ENCODE data around the gene CTBP2. TPM values are rescaled to one million over a fixed set of nuclear protein-coding genes. Genes with fewer than 3 reads are reported as not detected.

Gene CTBP2
- total and polyA plus RNA-seq, 3 experiments from 2014 or later = 1.4 to 2.8 (median 1.8) TPM

DNA sequence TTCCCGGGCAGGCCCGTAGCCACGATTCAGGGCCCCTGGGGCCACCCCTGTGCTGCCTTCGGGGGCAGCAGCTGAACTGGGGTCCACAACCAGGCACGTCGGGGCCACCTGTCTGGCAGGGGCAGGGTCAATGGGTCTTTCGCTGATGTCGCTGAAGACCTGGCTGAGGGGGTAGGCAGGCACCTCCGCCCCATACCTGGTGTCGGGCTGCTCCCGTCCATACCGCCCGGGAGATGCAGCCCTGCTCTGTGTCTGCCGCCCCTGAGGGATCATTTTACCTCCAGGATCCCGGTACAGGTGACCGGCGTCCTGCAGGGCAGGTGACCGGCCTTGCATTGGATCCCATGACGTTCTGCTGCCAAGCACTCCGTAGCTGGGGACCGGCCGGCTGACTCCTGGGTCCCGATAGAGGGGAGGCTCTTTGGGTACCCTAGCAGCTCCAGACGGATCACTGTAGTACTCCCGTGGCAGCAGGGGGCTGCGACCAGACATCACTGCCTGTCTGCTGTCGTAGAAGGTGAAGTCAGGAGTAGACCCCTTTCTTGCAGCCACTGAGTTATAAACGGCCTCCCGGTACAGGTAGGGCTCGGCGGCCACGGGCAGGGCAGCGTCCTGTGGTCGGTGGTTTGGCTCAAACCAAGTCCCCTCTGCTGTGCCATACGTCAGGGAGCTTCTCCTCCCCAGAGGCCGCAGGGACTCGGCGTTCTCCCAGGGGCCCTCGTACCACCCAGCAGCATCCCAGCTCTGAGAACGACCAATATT, 133.2 kb downstream of the CTBP2 start:
- CTCF ChIA-PET = no interaction called here
- H3K27ac ChIP-seq (ENCODE audit: low read depth, low read length) = no peak overlapping the region
- no peaks in the 10 kb centered on the region for H3K36me3 ChIP-seq (ENCODE audit: insufficient read depth, low read length)
- no peaks in the 10 kb centered on the region for H3K4me1 ChIP-seq (ENCODE audit: insufficient read depth, low read length)
- no peaks in the 10 kb centered on the region for H3K9me3 ChIP-seq (ENCODE audit: low read length)
- no peak for DNase-seq
- Mint-ChIP-seq H3K27ac (no peak overlapping the region), H3K4me3 (no peak overlapping the region), H3K36me3 (no peaks in the 10 kb centered on the region), H3K9me3 (no peaks in the 10 kb centered on the region), H3K27me3 (peaks cover 4 to 8% of the 10 kb centered on the region in 2 donors), H3K4me1 (no peaks in the 10 kb centered on the region)
- no peaks in the 10 kb centered on the region for H3K27me3 ChIP-seq (ENCODE audit: insufficient read depth, low read length, poor library complexity, severe bottlenecking)
- POLR2A ChIA-PET = no interaction called here
- H3K4me3 ChIP-seq (ENCODE audit: low read length) = no peak overlapping the region

DNA sequence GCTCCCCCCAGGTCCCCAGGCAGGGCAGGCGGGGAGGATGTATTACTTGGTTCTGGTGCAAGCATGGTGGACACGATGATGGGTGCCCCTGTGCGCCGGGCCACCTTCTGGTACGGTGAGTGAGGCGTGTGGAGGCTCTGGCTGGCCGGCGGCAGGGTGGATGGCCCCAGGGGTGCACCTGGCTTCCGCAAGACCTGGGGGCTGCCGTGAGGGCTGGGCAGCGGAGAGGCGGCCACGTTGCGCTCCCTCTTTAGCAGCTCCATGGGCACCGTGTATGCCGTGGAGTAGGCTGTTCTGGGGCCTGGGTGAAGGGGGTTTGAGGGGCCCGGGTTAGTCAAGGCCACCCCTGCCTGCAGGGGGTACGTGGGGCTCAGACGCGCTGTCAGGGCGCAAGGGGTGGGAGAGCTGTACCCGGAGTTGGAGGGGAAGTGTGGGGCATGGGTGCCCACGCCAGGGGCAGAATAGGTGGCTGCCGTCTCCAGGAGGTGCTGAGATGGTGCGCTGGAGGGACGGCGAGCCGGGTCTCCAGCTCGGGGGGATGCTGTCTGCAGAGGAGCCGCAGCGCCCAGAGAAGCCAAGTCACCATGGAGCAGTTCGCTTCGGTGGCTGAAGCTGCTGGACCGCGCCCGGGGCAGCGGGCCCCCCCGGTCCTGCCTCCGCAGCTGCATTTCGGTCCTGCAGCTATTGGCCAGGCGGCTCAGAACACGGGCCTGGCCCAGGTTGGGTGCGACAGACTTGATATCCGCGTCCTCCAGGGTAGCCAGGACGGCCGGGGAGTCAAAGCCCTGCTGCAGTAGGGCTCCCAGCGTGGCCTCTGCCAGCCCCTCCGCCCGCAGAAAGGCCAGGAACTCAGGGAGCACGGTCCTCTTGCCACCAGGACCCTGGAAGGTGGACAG, 134.1 kb downstream of the CTBP2 start:
- Mint-ChIP-seq H3K4me3 (no peak overlapping the region), H3K27ac (no peak overlapping the region), H3K27me3 (peaks cover 0 to 5% of the 10 kb centered on the region in 2 donors), H3K9me3 (no peaks in the 10 kb centered on the region), H3K36me3 (no peaks in the 10 kb centered on the region), H3K4me1 (no peaks in the 10 kb centered on the region)
- Histone ChIP-seq H3K9me3 (ENCODE audit: low read length) (no peaks in the 10 kb centered on the region), H3K27me3 (ENCODE audit: insufficient read depth, low read length, poor library complexity, severe bottlenecking) (no peaks in the 10 kb centered on the region), H3K4me1 (ENCODE audit: insufficient read depth, low read length) (no peaks in the 10 kb centered on the region), H3K27ac (ENCODE audit: low read depth, low read length) (no peak overlapping the region), H3K4me3 (ENCODE audit: low read length) (no peak overlapping the region), H3K36me3 (ENCODE audit: insufficient read depth, low read length) (no peaks in the 10 kb centered on the region)
- ChIA-PET CTCF (no interaction called here), POLR2A (no interaction called here)
- DNase-seq = no peak

DNA sequence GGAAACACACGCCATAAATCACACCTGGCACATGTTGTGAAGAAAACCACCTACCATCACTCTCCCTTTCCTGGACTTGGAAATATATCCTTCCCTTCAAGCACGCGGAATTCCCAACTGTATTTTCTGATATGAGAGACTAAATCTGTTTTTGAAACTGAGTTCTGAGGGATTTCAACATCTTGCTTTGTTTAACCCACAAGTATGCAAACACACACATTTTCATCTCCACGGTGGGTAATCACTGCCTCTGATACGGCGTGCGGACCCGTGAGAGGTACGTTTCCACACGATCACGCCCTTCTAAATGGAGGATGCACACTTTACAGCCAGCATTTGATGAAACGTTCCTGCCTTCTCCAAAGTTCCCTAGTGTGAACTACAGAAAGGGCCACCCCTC, 135.0 kb downstream of the CTBP2 start:
- Mint-ChIP-seq H3K27me3 (peaks cover 0 to 4% of the 10 kb centered on the region in 2 donors), H3K4me3 (no peak overlapping the region), H3K9me3 (no peaks in the 10 kb centered on the region), H3K36me3 (no peaks in the 10 kb centered on the region), H3K4me1 (no peaks in the 10 kb centered on the region), H3K27ac (no peak overlapping the region)
- no peak overlapping the region for H3K27ac ChIP-seq (ENCODE audit: low read depth, low read length)
- no peaks in the 10 kb centered on the region for H3K4me1 ChIP-seq (ENCODE audit: insufficient read depth, low read length)
- no peaks in the 10 kb centered on the region for H3K9me3 ChIP-seq (ENCODE audit: low read length)
- no peaks in the 10 kb centered on the region for H3K36me3 ChIP-seq (ENCODE audit: insufficient read depth, low read length)
- POLR2A ChIA-PET = no interaction called here
- CTCF ChIA-PET = no interaction called here
- no peaks in the 10 kb centered on the region for H3K27me3 ChIP-seq (ENCODE audit: insufficient read depth, low read length, poor library complexity, severe bottlenecking)
- DNase-seq = no peak
- H3K4me3 ChIP-seq (ENCODE audit: low read length) = no peak overlapping the region

DNA sequence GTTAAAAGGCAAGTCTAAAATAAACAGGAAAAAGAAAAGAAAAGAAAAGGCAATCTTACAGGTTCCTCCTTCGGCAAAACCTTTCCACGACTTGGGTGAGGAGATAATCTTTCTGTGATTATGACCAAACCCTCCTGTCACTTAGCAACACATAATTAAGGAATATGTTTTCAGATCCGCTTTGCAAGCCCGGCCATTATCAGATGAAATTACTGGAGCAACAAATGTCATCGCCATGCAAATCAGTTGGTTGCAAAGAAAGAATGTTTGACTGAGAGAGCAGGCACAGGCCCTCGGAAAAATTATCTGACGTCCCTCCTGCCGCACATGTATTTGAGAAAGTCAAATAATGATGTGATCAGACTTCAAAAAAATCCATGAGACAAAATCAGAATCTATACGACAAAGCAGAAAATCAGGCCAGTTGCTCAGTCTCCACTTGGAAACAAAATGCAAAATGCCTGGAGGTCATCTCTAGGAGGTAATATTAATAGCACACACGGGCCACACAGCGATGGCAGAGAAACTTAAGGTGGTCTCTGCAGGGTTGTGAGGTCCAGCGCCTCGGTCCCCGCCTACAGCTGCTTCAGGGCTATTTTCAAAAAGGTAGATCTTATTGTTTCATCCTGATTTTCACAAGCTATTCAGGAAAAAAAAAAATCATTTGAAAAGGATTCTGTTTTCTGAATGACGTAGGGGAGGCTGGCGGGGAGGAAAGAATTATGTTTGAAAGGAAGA, 135.7 kb downstream of the CTBP2 start:
- Mint-ChIP-seq H3K9me3 (no peaks in the 10 kb centered on the region), H3K4me3 (peak overlapping the region in 1 of 7 donors; percentile 34), H3K27me3 (peaks cover 1 to 3% of the 10 kb centered on the region in 2 donors), H3K36me3 (no peaks in the 10 kb centered on the region), H3K27ac (no peak overlapping the region), H3K4me1 (no peaks in the 10 kb centered on the region)
- no peaks in the 10 kb centered on the region for H3K9me3 ChIP-seq (ENCODE audit: low read length)
- POLR2A ChIA-PET = no interaction called here
- no peak for DNase-seq
- CTCF ChIA-PET = no interaction called here
- no peaks in the 10 kb centered on the region for H3K27me3 ChIP-seq (ENCODE audit: insufficient read depth, low read length, poor library complexity, severe bottlenecking)
- no peak overlapping the region for H3K27ac ChIP-seq (ENCODE audit: low read depth, low read length)
- no peaks in the 10 kb centered on the region for H3K36me3 ChIP-seq (ENCODE audit: insufficient read depth, low read length)
- H3K4me3 ChIP-seq (ENCODE audit: low read length) = no peak overlapping the region
- H3K4me1 ChIP-seq (ENCODE audit: insufficient read depth, low read length) = no peaks in the 10 kb centered on the region

DNA sequence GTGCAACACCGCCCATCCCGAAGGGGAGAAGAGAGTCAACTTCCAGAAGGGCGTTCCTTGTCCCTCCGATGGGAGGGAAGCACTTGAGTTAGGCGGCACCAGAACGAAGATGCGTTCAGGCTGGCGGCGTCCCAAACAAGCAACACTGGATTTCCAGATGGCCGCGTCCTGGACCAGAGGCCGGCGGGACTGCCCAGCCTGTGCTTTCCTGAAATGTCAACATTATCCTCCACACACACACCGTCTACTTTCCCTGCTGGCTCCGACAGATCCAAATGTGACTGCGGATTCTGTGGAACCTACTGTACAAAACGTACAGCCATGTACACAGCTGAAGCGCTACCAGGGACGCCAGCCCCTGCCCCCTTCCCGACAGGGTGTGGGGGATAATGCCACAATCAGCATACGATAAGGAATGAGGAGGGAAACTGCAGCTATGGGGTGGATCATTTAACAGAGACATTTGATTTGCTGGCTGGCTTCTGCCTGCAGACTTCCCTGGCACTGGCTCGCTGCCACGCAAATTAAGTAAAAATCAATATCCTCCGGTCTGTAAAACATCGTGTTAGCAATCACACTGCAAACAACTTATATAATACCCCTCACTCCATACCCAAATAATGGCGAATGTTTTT, 136.4 kb downstream of the CTBP2 start:
- Histone ChIP-seq H3K27ac (ENCODE audit: low read depth, low read length) (no peak overlapping the region), H3K27me3 (ENCODE audit: insufficient read depth, low read length, poor library complexity, severe bottlenecking) (no peaks in the 10 kb centered on the region), H3K4me1 (ENCODE audit: insufficient read depth, low read length) (no peaks in the 10 kb centered on the region), H3K9me3 (ENCODE audit: low read length) (no peaks in the 10 kb centered on the region), H3K4me3 (ENCODE audit: low read length) (no peak overlapping the region), H3K36me3 (ENCODE audit: insufficient read depth, low read length) (no peaks in the 10 kb centered on the region)
- no peak overlapping the region for H3K4me3 Mint-ChIP-seq
- ChIA-PET CTCF (no interaction called here), POLR2A (no interaction called here)
- peaks cover 0 to 2% (median 0%) of the 10 kb centered on the region in 5 donors for H3K9me3 Mint-ChIP-seq
- H3K27me3 Mint-ChIP-seq = peaks cover 6% of the 10 kb centered on the region in 2 donors
- H3K27ac Mint-ChIP-seq = no peak overlapping the region
- H3K36me3 Mint-ChIP-seq = no peaks in the 10 kb centered on the region
- no peak for DNase-seq
- no peaks in the 10 kb centered on the region for H3K4me1 Mint-ChIP-seq

DNA sequence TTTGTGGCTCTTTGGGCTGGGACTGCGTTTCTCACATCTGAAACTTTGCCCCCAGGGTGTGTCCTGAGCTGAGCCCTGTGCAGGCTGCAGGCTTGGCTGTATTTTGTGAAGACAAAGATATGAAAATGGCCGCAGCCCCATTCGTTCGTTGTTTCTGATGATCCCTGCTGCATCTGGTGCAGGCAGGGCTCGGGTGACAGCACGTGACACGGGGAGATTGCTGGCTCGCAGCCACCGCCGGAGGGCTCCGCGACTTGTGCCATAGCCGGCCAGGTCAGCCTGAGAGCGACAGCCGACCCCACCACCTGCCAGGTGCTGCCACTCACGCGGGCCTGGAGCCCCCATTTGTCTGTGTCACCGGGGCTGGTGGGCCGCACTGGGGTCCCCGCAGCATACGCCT, 137.1 kb downstream of the CTBP2 start:
- Histone ChIP-seq H3K9me3 (ENCODE audit: low read length) (no peaks in the 10 kb centered on the region), H3K27me3 (ENCODE audit: insufficient read depth, low read length, poor library complexity, severe bottlenecking) (no peaks in the 10 kb centered on the region), H3K36me3 (ENCODE audit: insufficient read depth, low read length) (no peaks in the 10 kb centered on the region), H3K4me3 (ENCODE audit: low read length) (no peak overlapping the region), H3K4me1 (ENCODE audit: insufficient read depth, low read length) (no peaks in the 10 kb centered on the region), H3K27ac (ENCODE audit: low read depth, low read length) (no peak overlapping the region)
- no peaks in the 10 kb centered on the region for H3K4me1 Mint-ChIP-seq
- peaks cover 0 to 2% (median 0%) of the 10 kb centered on the region in 5 donors for H3K9me3 Mint-ChIP-seq
- H3K27ac Mint-ChIP-seq = no peak overlapping the region
- no peaks in the 10 kb centered on the region for H3K36me3 Mint-ChIP-seq
- CTCF ChIA-PET = no interaction called here
- POLR2A ChIA-PET = no interaction called here
- peaks cover 3 to 6% of the 10 kb centered on the region in 2 donors for H3K27me3 Mint-ChIP-seq
- DNase-seq = no peak
- H3K4me3 Mint-ChIP-seq = no peak overlapping the region

DNA sequence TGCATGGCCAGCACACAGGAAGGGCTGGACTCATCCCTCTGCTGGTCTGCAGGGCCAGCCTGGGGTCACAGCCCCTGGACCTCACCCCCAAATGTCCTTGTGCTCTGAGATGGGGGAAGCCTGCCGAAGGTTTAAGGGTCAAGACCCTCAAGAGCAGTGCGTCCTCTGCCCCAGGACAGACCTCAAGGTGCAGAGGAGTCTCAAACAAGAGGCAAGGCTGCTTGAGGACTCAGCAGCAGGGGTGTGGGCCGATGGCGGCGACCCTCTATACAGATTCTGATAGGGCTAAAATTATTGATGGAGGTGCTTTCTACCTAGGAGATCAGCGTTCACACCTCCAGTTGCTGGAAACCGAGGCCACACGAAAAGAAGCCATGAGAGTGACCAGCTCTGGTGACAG, 137.7 kb downstream of the CTBP2 start:
- Histone ChIP-seq H3K9me3 (ENCODE audit: low read length) (no peaks in the 10 kb centered on the region), H3K4me3 (ENCODE audit: low read length) (no peak overlapping the region), H3K27me3 (ENCODE audit: insufficient read depth, low read length, poor library complexity, severe bottlenecking) (no peaks in the 10 kb centered on the region), H3K4me1 (ENCODE audit: insufficient read depth, low read length) (no peaks in the 10 kb centered on the region), H3K27ac (ENCODE audit: low read depth, low read length) (no peak overlapping the region), H3K36me3 (ENCODE audit: insufficient read depth, low read length) (no peaks in the 10 kb centered on the region)
- Mint-ChIP-seq H3K4me3 (no peak overlapping the region), H3K9me3 (peaks cover 0 to 2% (median 0%) of the 10 kb centered on the region in 5 donors), H3K27ac (no peak overlapping the region), H3K36me3 (no peaks in the 10 kb centered on the region), H3K27me3 (peaks cover 3 to 6% of the 10 kb centered on the region in 2 donors), H3K4me1 (no peaks in the 10 kb centered on the region)
- POLR2A ChIA-PET = no interaction called here
- CTCF ChIA-PET = no interaction called here
- DNase-seq = no peak
